Breast epithelium (tissue), 4 donors: ENCODE results near the gene MEF2D. TPM values are rescaled to one million over a fixed set of nuclear protein-coding genes. Genes with fewer than 3 reads are reported as not detected.

Experiments
- DNase-seq, 2 donors: peaks; one replicate each; pipeline ENCODE4 v3.0.0-alpha.2; 2019; ENCODE audit warnings: low spot score in 2 of 2
- H3K27ac ChIP-seq, 2 donors: fragments of 200-600 bp; sonication (generic) in 1 of 2; one replicate each; pipeline ENCODE4 v1.5.1; 2016 to 2019; ENCODE audit warnings: mild to moderate bottlenecking in 1 of 2
- H3K27me3 ChIP-seq, 2 donors: fragments of 200-600 bp; sonication (generic) in 1 of 2; one replicate each; pipeline versions ENCODE4 v1.5.1 to v1.6.0; 2017 to 2019; ENCODE audit warnings: control low read depth in 1 of 2, mild to moderate bottlenecking in 1 of 2
- H3K36me3 ChIP-seq: fragments of 200-600 bp; one replicate; pipeline ENCODE4 v1.5.1; 2019
- H3K4me1 ChIP-seq, 2 donors: fragments of 200-600 bp; sonication (generic); one replicate each; pipeline ENCODE4 v1.5.1; 2016 to 2019; ENCODE audit warnings: control low read depth in 1 of 2
- H3K4me3 ChIP-seq, 3 donors: fragments of 200-600 bp; sonication (generic); 1 replicate in 2 of 3; 2 replicates in 1 of 3; pipeline ENCODE4 v1.5.1; 2016 to 2019; ENCODE audit warnings: mild to moderate bottlenecking in 3 of 3, moderate library complexity in 2 of 3
- H3K9me3 ChIP-seq, 2 donors: fragments of 200-600 bp; sonication (generic) in 1 of 2; one replicate each; pipeline ENCODE4 v1.5.1; 2016 to 2019; ENCODE audit warnings: control low read depth in 1 of 2
- POLR2A ChIP-seq: fragments of 450-650 bp; IDR thresholded peaks from one replicate; pipeline ENCODE4 v1.6.1; 2016; ENCODE audit warnings: antibody characterized with exemption, mild to moderate bottlenecking, moderate library complexity
- POLR2AphosphoS5 ChIP-seq, 3 donors: sonication (generic); formaldehyde crosslinking; IDR thresholded peaks; one replicate each; pipeline ENCODE4 v1.6.1; 2017; ENCODE audit warnings: antibody characterized with exemption in 3 of 3
- intact Hi-C: fragments of 100-400 bp; cut with DNase I; formaldehyde crosslinking; loops from one replicate; pipeline ENCODE4 v1.15.1; 2023; ENCODE audit warnings: low total_unique reads
- total RNA-seq, 3 donors: library from RNA; depleted of rRNA; stranded (reverse); fragments of >200 nt; gene quantifications; one replicate each; pipeline ENCODE4 v1.1.0, GENCODE V29; 2016
- TF ChIP-seq, protein P1 (sequence below), 3 donors: fragments of 450-650 bp; IDR thresholded peaks; one replicate each; pipeline ENCODE4 v1.5.1; 2016 to 2017; ENCODE audit warnings: antibody characterized with exemption in 3 of 3, mild to moderate bottlenecking in 3 of 3, moderate library complexity in 3 of 3

MEF2D gene
- total RNA-seq, 3 donors from 2014 or later = 25.8 to 34.9 (median 32.1) TPM

GRCh38 chr1:156471496-156472490, 28.8 kb downstream of the MEF2D start:
- DNase-seq = peak; percentile 76 to 94
- peaks cover 13% of the 10 kb centered on the region for H3K36me3 ChIP-seq
- peak; percentile 26 to 45 (median 39) for TF ChIP-seq POLR2AphosphoS5 (IDR thresholded peaks at IDR 0.05)
- TF ChIP-seq, protein P1, sequence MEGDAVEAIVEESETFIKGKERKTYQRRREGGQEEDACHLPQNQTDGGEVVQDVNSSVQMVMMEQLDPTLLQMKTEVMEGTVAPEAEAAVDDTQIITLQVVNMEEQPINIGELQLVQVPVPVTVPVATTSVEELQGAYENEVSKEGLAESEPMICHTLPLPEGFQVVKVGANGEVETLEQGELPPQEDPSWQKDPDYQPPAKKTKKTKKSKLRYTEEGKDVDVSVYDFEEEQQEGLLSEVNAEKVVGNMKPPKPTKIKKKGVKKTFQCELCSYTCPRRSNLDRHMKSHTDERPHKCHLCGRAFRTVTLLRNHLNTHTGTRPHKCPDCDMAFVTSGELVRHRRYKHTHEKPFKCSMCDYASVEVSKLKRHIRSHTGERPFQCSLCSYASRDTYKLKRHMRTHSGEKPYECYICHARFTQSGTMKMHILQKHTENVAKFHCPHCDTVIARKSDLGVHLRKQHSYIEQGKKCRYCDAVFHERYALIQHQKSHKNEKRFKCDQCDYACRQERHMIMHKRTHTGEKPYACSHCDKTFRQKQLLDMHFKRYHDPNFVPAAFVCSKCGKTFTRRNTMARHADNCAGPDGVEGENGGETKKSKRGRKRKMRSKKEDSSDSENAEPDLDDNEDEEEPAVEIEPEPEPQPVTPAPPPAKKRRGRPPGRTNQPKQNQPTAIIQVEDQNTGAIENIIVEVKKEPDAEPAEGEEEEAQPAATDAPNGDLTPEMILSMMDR (IDR thresholded peaks at IDR 0.05) = no peak
- no peak for TF ChIP-seq POLR2A
- H3K4me3 ChIP-seq = no peak overlapping the region
- intact Hi-C loops = no loop called here
- H3K9me3 ChIP-seq = no peaks in the 10 kb centered on the region
- H3K27ac ChIP-seq = peak overlapping the region; percentile 82 to 83
- peaks cover 0 to 1% of the 10 kb centered on the region in 2 donors for H3K4me1 ChIP-seq
- H3K27me3 ChIP-seq = no peaks in the 10 kb centered on the region

- Histone ChIP-seq H3K36me3 (peaks cover 16% of the 10 kb centered on the region), H3K4me3 (no peak overlapping the region), H3K27me3 (no peaks in the 10 kb centered on the region), H3K4me1 (peaks cover 0 to 10% of the 10 kb centered on the region in 2 donors), H3K9me3 (no peaks in the 10 kb centered on the region), H3K27ac (peak overlapping the region in 1 of 2 donors; percentile 83)
- intact Hi-C loops = no loop called here
- no peak for TF ChIP-seq POLR2A
- TF ChIP-seq, protein P1 (IDR thresholded peaks at IDR 0.05) = no peak
- no peak for TF ChIP-seq POLR2AphosphoS5 (IDR thresholded peaks at IDR 0.05)
- DNase-seq = no peak
These were observed 30.1 kb downstream of the MEF2D start for GRCh38 chr1:156470473-156470872.

- peaks cover 16% of the 10 kb centered on the region for H3K36me3 ChIP-seq
- H3K27ac ChIP-seq = peak overlapping the region in 1 of 2 donors; percentile 58
- no peaks in the 10 kb centered on the region for H3K27me3 ChIP-seq
- no peak for TF ChIP-seq POLR2AphosphoS5 (IDR thresholded peaks at IDR 0.05)
- intact Hi-C loops = no loop called here
- H3K4me1 ChIP-seq = peaks cover 11 to 17% of the 10 kb centered on the region in 2 donors
- no peaks in the 10 kb centered on the region for H3K9me3 ChIP-seq
- no peak overlapping the region for H3K4me3 ChIP-seq
- no peak for DNase-seq
These were observed 31.8 kb downstream of the MEF2D start for GRCh38 chr1:156468693-156469345.

- TF ChIP-seq, protein P1 (IDR thresholded peaks at IDR 0.05) = no peak
- TF ChIP-seq POLR2AphosphoS5 (IDR thresholded peaks at IDR 0.05) (no peak), POLR2A (no peak)
- H3K9me3 ChIP-seq = no peaks in the 10 kb centered on the region
- peaks cover 16% of the 10 kb centered on the region for H3K36me3 ChIP-seq
- H3K4me3 ChIP-seq = no peak overlapping the region
- H3K4me1 ChIP-seq = peaks cover 13 to 17% of the 10 kb centered on the region in 2 donors
- H3K27me3 ChIP-seq = no peaks in the 10 kb centered on the region
- DNase-seq = no peak
- H3K27ac ChIP-seq = peak overlapping the region; percentile 58 to 59
- intact Hi-C loops = no loop called here
These were observed 32.7 kb downstream of the MEF2D start for GRCh38 chr1:156467906-156468305.

DNA sequence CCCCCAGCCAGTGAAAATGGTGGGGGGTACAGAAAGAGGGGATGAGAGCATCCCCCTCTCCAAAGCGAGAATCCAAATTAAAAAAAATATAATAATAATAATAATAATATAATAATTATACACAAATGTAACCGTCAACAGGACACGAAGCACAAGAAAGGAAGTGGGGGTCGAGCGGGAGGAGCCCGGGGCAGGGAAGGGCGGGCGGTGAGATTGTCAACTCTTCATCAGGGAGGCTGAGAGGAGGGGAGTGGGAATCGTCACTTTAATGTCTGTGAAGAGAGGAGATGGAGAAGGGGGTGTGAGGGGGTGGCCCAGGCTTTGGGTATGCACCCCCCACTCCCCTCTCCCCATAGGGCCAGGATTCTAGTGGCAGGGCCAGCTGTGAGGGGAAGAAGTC, 33.2 kb downstream of the MEF2D start:
- H3K4me1 ChIP-seq = peaks cover 13 to 17% of the 10 kb centered on the region in 2 donors
- TF ChIP-seq, protein P1 (IDR thresholded peaks at IDR 0.05) = no peak
- TF ChIP-seq POLR2AphosphoS5 (IDR thresholded peaks at IDR 0.05) (no peak), POLR2A (no peak)
- peak overlapping the region; percentile 58 to 59 for H3K27ac ChIP-seq
- intact Hi-C loops = no loop called here
- no peaks in the 10 kb centered on the region for H3K27me3 ChIP-seq
- no peaks in the 10 kb centered on the region for H3K9me3 ChIP-seq
- no peak overlapping the region for H3K4me3 ChIP-seq
- no peak for DNase-seq
- H3K36me3 ChIP-seq = peaks cover 16% of the 10 kb centered on the region
